GM12878 (cell line): ENCODE results near the gene RTN4RL1. TPM values are rescaled to one million over a fixed set of nuclear protein-coding genes. Genes with fewer than 3 reads are reported as not detected.

Source experiments
- ATAC-seq: fragments of 200-7000 bp; cut with Tn5 transposase; 3 replicates; pipeline ENCODE4 v1.9.1; 2020; ENCODE audit warnings: mild to moderate bottlenecking, moderate library complexity
- BruUV-seq: library from RNA; stranded (reverse); fragments of 400-500 nt; replicated peaks from 2 replicates; lab custom pipeline; 2021; lab: Mats Ljungman, UMichigan
- CTCF ChIA-PET: fragments of 300-600 bp; sonication (Branson Sonifier 250); formaldehyde crosslinking; extraction: SDS; loops from one replicate; lab custom pipeline; 2021; ENCODE audit warnings: inconsistent platforms; lab: Yijun Ruan, JAX
- POLR2A ChIA-PET: fragments of 350-600 bp; formaldehyde crosslinking; extraction: SDS; loops from one replicate; lab custom pipeline; 2021; ENCODE audit warnings: inconsistent platforms; lab: Charles Lee
- RAD21 ChIA-PET: fragments of 300-600 bp; sonication (Branson Sonifier 250); formaldehyde crosslinking; loops from one replicate; lab custom pipeline; 2023; ENCODE audit warnings: antibody characterized with exemption; ENCODE audit not compliant: unreplicated experiment; lab: Charles Lee
- SMC1A ChIA-PET: fragments of 300-600 bp; sonication (Branson Sonifier 250); formaldehyde crosslinking; loops from one replicate; lab custom pipeline; 2023; ENCODE audit not compliant: unreplicated experiment, uncharacterized antibody; lab: Charles Lee
- DNase-seq: peaks from one replicate; pipeline ENCODE4 v3.0.0-alpha.2; 2011; ENCODE audit warnings: low read depth, low spot score
- FAIRE-seq: peaks from 3 replicates; lab custom pipeline; 2011; peaks lifted over from hg19 to GRCh38; lab: Jason Lieb, UNC
- H2AFZ ChIP-seq: 2 replicates; pipeline ENCODE4 v1.6.0; 2011; ENCODE audit warnings: low read depth, low read length, control low read depth; ENCODE audit not compliant: control insufficient read depth
- H3K27ac ChIP-seq: 2 replicates; pipeline ENCODE4 v1.5.1; 2011; ENCODE audit warnings: control low read depth; ENCODE audit not compliant: control insufficient read depth, insufficient read depth
- H3K27me3 ChIP-seq, 2 experiments: replicated peaks in 1 of 2; 2 replicates each; pipeline versions ENCODE4 v1.6.0 to v1.6.1; 2011; ENCODE audit warnings: low read length in 1 of 2; ENCODE audit not compliant: control insufficient read depth in 2 of 2, insufficient read depth in 2 of 2
- H3K36me3 ChIP-seq, 2 experiments: 2 replicates each; pipeline ENCODE4 v1.5.1; 2011; ENCODE audit warnings: low read length in 1 of 2; ENCODE audit not compliant: control insufficient read depth in 2 of 2, insufficient read depth in 2 of 2
- H3K4me1 ChIP-seq: 2 replicates; pipeline ENCODE4 v1.6.1; 2011; ENCODE audit warnings: mild to moderate bottlenecking, low read length, moderate library complexity, mixed read lengths; ENCODE audit not compliant: control insufficient read depth, insufficient read depth
- H3K4me2 ChIP-seq: 2 replicates; pipeline ENCODE4 v1.6.0; 2011; ENCODE audit warnings: control low read depth; ENCODE audit not compliant: control insufficient read depth, insufficient read depth
- H3K4me3 ChIP-seq: fragments of 200-600 bp; sonication (generic); 2 replicates; pipeline ENCODE4 v1.5.1; 2016
- H3K79me2 ChIP-seq: 2 replicates; pipeline ENCODE4 v1.6.0; 2011; ENCODE audit warnings: low read length; ENCODE audit not compliant: control insufficient read depth, insufficient read depth
- H3K9ac ChIP-seq: 2 replicates; pipeline ENCODE4 v1.8.0; 2011; ENCODE audit warnings: low read length, control low read depth, mixed read lengths; ENCODE audit not compliant: control insufficient read depth, insufficient read depth
- H3K9me3 ChIP-seq: replicated peaks from 3 replicates; pipeline ENCODE4 v1.5.1; 2011; ENCODE audit warnings: mild to moderate bottlenecking, low read length; ENCODE audit not compliant: control insufficient read depth, insufficient read depth
- H4K20me1 ChIP-seq: 2 replicates; pipeline ENCODE4 v1.6.0; 2011; ENCODE audit not compliant: control insufficient read depth, insufficient read depth
- CBFB ChIP-seq: IDR thresholded peaks from 2 replicates; pipeline ENCODE4 v1.6.1; 2016; ENCODE audit warnings: antibody characterized with exemption, low read depth
- NFYB ChIP-seq: IDR thresholded peaks from 2 replicates; pipeline ENCODE4 v1.6.1; 2011; ENCODE audit warnings: low read depth, mild to moderate bottlenecking, low read length, improper control_type of control experiment, moderate library complexity; ENCODE audit not compliant: insufficient read depth
- SUPT20H ChIP-seq: IDR thresholded peaks from 2 replicates; pipeline ENCODE4 v1.6.1; 2011; ENCODE audit warnings: low read depth, mild to moderate bottlenecking, low read length, moderate library complexity, borderline replicate concordance; ENCODE audit not compliant: control insufficient read depth
- TBL1XR1 ChIP-seq: IDR thresholded peaks from 2 replicates; pipeline ENCODE4 v1.6.1; 2012; ENCODE audit warnings: low read depth, low read length, improper control_type of control experiment
- ZNF217 ChIP-seq: fragments of 450-650 bp; IDR thresholded peaks from 2 replicates; pipeline ENCODE4 v1.6.1; 2017; ENCODE audit warnings: antibody characterized with exemption, mild to moderate bottlenecking
- WGBS: methylation state at CpG from one replicate; pipeline ENCODE4 v1.1.6; 2016; ENCODE audit warnings: low lambda C conversion rate; ENCODE audit not compliant: insufficient replicate concordance, insufficient coverage; ENCODE audit errors: missing lambda C conversion rate; 5-methylcytosine and 5-hydroxymethylcytosine counted together
- in situ Hi-C: fragments of 300-500 bp; cut with MboI; formaldehyde crosslinking; loops from 9 replicates; pipeline ENCODE4 v1.14.3; 2018; ENCODE audit warnings: mixed read lengths
- intact Hi-C: fragments of 100-400 bp; cut with micrococcal nuclease; formaldehyde crosslinking; loops from one replicate; pipeline ENCODE4 v1.14.2; 2022; ENCODE audit not compliant: unreplicated experiment
- polyA plus RNA-seq, 11 experiments: library from polyadenylated mRNA; depleted of rRNA in 4 of 11; unstranded in 6 of 11; stranded (reverse) in 5 of 11; fragments of >200 nt; fragmentation: Nextera tagmentation in 4 of 11; fragmentation: Illumina TruSeq in 1 of 11; extraction: Ambion mirVana in 4 of 11; extraction: Trizol in 1 of 11; gene quantifications; 1 replicate in 1 of 11; 2 replicates in 10 of 11; pipeline versions ENCODE4 v1.2.1 to v1.2.3, GENCODE V29; 2011 to 2016; ENCODE audit warnings: inconsistent platforms in 2 of 11, missing spikeins in 2 of 11, low read depth in 1 of 11
- total RNA-seq, 4 experiments: library from RNA; depleted of rRNA in 3 of 4; stranded (reverse); fragments of >200 nt in 3 of 4; fragmentation: Illumina TruSeq in 1 of 4; extraction: Trizol in 1 of 4; gene quantifications; 2 replicates each; pipeline versions ENCODE4 v1.2.1 to v1.2.3, GENCODE V29; 2013 to 2021
- TF ChIP-seq, protein P1 (sequence below): fragments of 450-650 bp; IDR thresholded peaks from 2 replicates; pipeline ENCODE4 v1.6.1; 2017; ENCODE audit warnings: antibody characterized with exemption, mild to moderate bottlenecking, moderate library complexity
- TF ChIP-seq, protein P2 (sequence below): IDR thresholded peaks from 2 replicates; pipeline ENCODE4 v1.6.1; 2011; ENCODE audit warnings: low read depth, mild to moderate bottlenecking, low read length, moderate library complexity, borderline replicate concordance; ENCODE audit errors: extremely low read depth

RTN4RL1 gene
- total and polyA plus RNA-seq, 10 of the 15 experiments (the other 5 are each of a cell fraction or from before 2014, with no cell fraction given), result 0.08 to 0.11 (median 0.10) TPM; not detected in 7

DNA sequence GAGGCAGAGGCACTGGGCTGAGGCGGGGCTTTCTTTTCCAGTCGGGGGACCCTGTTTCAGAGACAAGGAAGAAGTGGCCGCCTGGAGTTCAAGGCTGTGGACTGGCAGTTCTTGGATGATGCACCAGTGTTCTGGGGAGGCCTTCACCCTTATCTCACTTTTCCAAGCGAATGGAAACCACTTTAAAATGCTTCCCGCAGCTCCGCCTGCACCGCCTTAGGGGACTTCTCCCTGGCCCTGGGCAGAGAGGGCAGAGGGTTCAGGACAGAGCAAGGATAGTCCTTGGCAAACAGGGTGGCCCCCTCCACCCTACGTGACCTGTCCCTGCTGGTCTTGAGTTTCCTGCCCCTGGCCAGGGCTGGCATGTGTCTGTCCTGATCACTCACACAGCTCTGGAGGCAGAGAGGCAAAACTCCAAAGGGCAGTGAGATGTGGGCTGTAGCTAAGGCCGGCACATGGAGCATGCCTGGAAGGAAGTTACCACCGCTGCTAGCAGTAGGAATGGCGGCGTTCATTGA lies 20.6 kb downstream of the RTN4RL1 start:
- Histone ChIP-seq H2AFZ (no peak overlapping the region), H3K79me2 (no peaks in the 10 kb centered on the region), H3K27me3 (peaks cover 0 to 1% of the 10 kb centered on the region in 2 experiments; a peak in 1 of 4 replicates), H3K4me2 (no peak overlapping the region)
- WGBS, result 69% methylated on average over 12 of the region's 12 CpGs
- no peak for ATAC-seq
- BruUV-seq, result no TSS peak
- TF ChIP-seq, protein P1, sequence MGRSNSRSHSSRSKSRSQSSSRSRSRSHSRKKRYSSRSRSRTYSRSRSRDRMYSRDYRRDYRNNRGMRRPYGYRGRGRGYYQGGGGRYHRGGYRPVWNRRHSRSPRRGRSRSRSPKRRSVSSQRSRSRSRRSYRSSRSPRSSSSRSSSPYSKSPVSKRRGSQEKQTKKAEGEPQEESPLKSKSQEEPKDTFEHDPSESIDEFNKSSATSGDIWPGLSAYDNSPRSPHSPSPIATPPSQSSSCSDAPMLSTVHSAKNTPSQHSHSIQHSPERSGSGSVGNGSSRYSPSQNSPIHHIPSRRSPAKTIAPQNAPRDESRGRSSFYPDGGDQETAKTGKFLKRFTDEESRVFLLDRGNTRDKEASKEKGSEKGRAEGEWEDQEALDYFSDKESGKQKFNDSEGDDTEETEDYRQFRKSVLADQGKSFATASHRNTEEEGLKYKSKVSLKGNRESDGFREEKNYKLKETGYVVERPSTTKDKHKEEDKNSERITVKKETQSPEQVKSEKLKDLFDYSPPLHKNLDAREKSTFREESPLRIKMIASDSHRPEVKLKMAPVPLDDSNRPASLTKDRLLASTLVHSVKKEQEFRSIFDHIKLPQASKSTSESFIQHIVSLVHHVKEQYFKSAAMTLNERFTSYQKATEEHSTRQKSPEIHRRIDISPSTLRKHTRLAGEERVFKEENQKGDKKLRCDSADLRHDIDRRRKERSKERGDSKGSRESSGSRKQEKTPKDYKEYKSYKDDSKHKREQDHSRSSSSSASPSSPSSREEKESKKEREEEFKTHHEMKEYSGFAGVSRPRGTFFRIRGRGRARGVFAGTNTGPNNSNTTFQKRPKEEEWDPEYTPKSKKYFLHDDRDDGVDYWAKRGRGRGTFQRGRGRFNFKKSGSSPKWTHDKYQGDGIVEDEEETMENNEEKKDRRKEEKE, result no peak
- no peak for TF ChIP-seq CBFB
- TF ChIP-seq ZNF217, result no peak
- TF ChIP-seq NFYB, result no peak
- TF ChIP-seq TBL1XR1, result no peak
- TF ChIP-seq SUPT20H, result no peak
- TF ChIP-seq, protein P2, sequence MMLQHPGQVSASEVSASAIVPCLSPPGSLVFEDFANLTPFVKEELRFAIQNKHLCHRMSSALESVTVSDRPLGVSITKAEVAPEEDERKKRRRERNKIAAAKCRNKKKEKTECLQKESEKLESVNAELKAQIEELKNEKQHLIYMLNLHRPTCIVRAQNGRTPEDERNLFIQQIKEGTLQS, result no peak
- TF ChIP-seq, all 136 proteins: peak for 0
- Histone ChIP-seq H3K9me3 (no peaks in the 10 kb centered on the region), H3K4me3 (no peak overlapping the region), H3K4me1 (no peaks in the 10 kb centered on the region), H3K36me3 (no peaks in the 10 kb centered on the region), H4K20me1 (no peaks in the 10 kb centered on the region), H3K27ac (no peak overlapping the region), H3K9ac (no peak overlapping the region)
- in situ Hi-C loops (loop anchor here (25.0 kb wide), 1 partner anchor 92 kb away; no protein-coding TSS in a partner anchor), intact Hi-C loops (no loop called here)
- DNase-seq, result no peak
- ChIA-PET POLR2A (no interaction called here), RAD21 (interaction anchor here (0.9 kb wide), 1 partner anchor 137 kb away, joined by 3 read pairs; no protein-coding TSS in a partner anchor), SMC1A (no interaction called here), CTCF (interaction anchor here (0.6 kb wide), 1 partner anchor 18 kb away, joined by 3 read pairs; no protein-coding TSS in a partner anchor)
- FAIRE-seq, result no peak
